ENCODE results near the gene CCDC158.

The CCDC158 gene

DNA sequence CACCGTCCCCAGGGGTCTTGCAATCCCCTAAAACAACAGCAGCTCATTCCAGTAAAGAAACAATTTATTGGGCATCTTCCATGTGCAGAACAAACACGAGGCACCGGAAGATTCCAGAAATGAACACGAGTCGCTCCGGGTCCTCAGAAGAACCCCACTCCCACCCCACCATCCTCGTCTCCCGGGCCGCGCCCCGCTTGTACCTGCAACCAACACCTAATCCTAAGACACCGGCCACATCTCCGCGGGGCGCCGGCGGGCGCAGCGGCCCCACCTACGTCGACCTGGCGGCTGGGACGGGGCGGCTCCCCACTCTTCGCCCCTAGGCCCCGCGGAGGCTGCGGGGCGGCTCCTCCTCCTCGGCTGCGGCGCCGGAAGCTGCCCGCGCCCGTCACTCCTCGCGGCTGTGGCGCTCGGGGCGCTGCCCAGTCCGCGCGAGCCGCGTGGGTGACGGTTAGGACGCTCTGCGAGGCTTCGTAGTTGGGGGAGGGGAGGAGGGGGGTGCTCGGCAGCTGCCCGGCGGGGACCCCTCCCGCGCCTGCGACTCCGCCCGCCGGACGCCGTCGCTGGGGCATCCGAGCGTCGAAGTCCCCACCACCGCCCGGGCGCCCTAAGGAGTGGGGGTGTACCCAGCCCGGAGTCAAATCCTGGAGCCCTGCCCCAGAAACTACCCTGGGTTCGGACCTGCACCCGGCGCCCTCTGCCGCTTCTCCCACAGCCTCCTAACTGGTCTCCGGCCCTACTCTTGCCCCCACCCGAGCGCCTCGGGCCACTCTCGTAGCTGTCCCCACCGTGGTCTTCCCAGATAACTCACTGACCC is at the start of gene CCDC158:
Gene CCDC158, minus strand, starts transcription at position 380 of the 820 bp plus-strand sequence. CDS start 17,934 bp downstream, outside the sequence.
- DNase-seq (ENCODE audit: low read depth) = no peak
- peak within 1 kb of the TSS; percentile 46 for H3K4me3 ChIP-seq (ENCODE audit: low read length)
- TF ChIP-seq, protein P1, sequence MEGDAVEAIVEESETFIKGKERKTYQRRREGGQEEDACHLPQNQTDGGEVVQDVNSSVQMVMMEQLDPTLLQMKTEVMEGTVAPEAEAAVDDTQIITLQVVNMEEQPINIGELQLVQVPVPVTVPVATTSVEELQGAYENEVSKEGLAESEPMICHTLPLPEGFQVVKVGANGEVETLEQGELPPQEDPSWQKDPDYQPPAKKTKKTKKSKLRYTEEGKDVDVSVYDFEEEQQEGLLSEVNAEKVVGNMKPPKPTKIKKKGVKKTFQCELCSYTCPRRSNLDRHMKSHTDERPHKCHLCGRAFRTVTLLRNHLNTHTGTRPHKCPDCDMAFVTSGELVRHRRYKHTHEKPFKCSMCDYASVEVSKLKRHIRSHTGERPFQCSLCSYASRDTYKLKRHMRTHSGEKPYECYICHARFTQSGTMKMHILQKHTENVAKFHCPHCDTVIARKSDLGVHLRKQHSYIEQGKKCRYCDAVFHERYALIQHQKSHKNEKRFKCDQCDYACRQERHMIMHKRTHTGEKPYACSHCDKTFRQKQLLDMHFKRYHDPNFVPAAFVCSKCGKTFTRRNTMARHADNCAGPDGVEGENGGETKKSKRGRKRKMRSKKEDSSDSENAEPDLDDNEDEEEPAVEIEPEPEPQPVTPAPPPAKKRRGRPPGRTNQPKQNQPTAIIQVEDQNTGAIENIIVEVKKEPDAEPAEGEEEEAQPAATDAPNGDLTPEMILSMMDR (conservative IDR thresholded peaks at IDR 0.05; ENCODE audit: low read length) = no peak

DNA sequence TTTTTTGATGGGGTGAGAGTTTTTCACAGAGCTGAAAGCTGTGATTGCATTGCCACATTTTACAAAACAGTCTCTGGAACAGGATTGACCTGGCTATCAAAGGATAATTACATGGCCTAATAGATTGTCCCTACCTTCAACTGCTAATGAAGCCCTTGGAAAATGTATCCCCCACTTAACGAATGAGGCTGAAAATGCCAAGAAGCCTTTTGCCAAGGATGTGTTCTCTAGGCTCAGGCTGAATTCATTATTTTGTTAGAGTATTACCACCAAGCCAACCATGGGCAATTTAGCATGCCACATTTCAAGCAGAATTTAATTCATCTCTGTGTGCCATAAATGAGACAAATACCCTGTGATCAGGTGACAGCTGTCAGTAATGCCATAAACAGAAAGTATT is 49.6 kb upstream of the CCDC158 start:
- no peak for DNase-seq (ENCODE audit: low read depth)
- no peak overlapping the region for H3K4me3 ChIP-seq (ENCODE audit: low read length)
- TF ChIP-seq, protein P1 (conservative IDR thresholded peaks at IDR 0.05; ENCODE audit: low read length) = no peak

DNA sequence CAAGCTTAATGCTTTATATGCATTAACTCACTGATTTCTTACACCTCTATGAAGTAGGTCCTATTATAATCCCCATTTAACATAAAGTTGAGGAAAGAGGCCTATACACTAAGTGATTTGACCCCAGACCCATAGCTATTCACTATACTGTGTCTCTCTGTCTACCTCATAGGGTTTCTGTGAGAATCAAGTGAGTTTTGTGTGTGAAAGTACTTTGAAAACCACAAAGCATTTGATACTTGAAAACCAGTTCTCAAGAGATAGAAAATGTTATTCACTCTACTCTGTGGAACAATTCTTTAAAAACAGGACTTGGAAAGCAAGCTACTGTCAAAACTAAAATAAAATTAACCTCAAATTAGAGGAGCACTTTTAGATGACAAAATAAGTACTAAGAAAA is 49.1 kb upstream of the CCDC158 start:
- TF ChIP-seq, protein P1 (conservative IDR thresholded peaks at IDR 0.05; ENCODE audit: low read length) = no peak
- H3K4me3 ChIP-seq (ENCODE audit: low read length) = no peak overlapping the region
- no peak for DNase-seq (ENCODE audit: low read depth)

DNA sequence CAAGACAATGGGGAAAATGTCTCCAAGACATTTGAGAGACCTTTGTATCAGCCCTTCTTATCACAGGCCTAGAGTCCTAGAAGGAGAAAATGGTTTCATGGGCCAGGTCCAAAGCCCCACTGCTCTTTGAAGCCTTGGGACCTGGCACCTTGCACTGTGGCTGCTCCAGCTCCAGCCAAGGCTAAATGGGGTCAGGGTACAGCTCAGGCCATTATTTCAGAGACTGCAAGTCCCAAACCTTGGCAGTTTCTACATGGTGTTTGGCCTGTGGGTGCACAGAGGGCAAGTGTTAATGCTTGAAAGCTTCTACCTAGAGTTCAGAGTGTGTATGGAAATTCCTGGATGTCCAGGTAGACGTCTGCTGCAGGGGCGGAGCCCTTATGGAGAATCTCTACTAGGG is 42.6 kb upstream of the CCDC158 start:
- no peak overlapping the region for H3K4me3 ChIP-seq (ENCODE audit: low read length)
- TF ChIP-seq, protein P1 (conservative IDR thresholded peaks at IDR 0.05; ENCODE audit: low read length) = no peak
- DNase-seq (ENCODE audit: low read depth) = no peak

DNA sequence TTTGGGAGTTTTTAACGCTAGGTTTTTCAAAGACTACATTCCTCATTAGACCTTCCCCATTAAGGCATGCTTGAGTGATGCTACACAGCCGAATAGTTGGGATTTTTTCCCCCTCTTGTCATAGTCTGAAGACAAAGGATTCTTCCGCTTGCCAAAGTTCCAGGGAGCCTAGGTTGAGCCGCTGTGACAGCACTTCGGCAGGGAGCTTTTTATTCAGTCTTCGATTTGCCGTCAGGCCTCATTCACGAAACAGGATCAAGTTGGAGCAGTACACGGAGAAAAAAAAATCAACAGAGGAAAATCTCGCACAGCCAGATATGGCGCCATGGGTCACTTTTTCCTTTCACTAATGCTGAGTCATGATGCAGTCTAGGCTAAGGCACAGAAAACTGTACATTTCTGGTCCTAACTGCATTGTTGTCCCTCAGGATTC is 38.4 kb upstream of the CCDC158 start:
- DNase-seq (ENCODE audit: low read depth) = peak; percentile 63
- TF ChIP-seq, protein P1 (conservative IDR thresholded peaks at IDR 0.05; ENCODE audit: low read length) = no peak
- no peak overlapping the region for H3K4me3 ChIP-seq (ENCODE audit: low read length)

DNA sequence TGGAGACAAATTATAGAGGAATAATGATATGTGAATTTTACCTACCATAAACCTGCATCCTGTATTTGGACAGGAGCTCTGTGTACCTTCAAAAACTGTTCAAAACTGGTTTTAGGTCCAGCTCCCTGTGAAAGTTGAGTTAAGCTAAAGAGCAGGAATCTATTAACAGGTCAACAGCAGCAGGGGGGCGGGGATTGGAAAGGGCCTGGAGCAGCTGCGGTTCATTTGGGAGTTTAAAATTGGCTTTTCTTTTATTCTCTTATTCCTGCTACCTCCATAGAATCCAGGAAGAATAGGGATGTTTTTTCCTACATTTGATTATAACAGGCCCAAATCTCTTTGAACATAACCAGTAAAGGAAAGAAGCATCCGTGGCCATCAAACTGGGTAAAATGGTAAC is 37.9 kb upstream of the CCDC158 start:
- TF ChIP-seq, protein P1 (conservative IDR thresholded peaks at IDR 0.05; ENCODE audit: low read length) = no peak
- DNase-seq (ENCODE audit: low read depth) = no peak
- H3K4me3 ChIP-seq (ENCODE audit: low read length) = no peak overlapping the region

DNA sequence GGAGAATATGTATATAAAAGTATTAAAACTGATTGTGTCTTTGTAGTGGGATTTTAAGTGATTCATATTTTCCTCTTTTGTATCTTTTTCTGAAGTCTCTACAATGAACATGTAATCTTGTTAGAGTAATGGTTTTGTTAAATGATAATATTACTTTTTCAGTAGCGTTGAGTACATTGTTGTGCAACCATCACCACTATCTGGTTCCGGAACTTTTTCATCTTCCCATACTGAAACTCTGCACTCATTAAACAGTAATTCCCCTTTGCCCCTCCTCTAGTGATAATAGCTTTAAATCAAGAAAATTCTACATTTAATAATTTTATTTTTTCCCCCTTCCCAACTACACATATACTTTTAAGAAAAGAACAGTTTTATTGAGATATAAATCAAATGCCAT is 37.4 kb upstream of the CCDC158 start:
- TF ChIP-seq, protein P1 (conservative IDR thresholded peaks at IDR 0.05; ENCODE audit: low read length) = no peak
- no peak overlapping the region for H3K4me3 ChIP-seq (ENCODE audit: low read length)
- DNase-seq (ENCODE audit: low read depth) = no peak

Measured in AG10803 (cell line).